Measurements from ENCODE around the gene NEDD8. TPM values are rescaled to one million over a fixed set of nuclear protein-coding genes. Genes with fewer than 3 reads are reported as not detected.

The NEDD8 gene
- total RNA-seq, 1 experiment from 2014 or later, result 214 TPM

DNA sequence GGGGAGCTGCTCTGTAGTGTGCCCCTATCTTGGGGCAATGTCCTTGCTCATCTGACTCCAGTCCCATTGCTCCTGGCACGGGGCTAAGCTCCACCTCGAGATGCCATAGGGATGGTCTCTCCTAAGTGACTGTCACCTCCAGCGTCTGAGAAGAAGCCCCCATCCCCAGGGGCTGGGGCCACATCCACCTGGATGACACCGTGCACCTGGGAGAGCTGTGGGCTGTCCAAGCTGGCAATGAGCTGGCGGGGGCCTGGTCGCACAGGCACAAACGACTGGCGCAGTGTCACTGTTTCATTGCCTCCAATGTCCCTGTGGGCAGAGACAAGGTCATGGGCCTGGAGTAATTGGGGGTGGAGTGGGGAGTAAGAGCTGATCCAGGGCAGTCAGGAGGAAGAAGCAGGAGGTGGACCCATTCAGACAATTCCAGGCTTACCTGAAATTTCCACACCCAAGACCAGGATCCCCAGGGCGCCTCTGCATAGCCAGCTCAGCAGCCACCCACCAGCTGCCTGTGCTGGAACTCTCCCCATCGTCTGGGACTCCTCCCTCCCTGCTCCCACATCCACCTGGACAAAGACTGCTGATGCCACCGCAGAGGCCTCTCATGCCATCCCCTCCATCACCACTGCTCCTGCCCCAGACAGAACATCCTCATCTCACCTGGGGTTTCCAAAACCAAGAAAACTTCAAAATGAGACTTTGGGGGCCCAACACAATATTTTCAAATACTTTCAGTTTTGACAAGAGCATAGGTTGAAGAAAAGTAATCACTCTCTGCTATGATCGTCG, 17.3 kb upstream of the NEDD8 start:
- Histone ChIP-seq H3K23me2 (ENCODE audit: insufficient read length, low read depth, low read length, poor library complexity, severe bottlenecking) (no peaks in the 10 kb centered on the region), H3K27ac (ENCODE audit: insufficient read length, low read depth, low read length) (no peak overlapping the region), H3K9me3 (ENCODE audit: control insufficient read depth, low read depth, low read length) (no peaks in the 10 kb centered on the region), H2BK120ac (ENCODE audit: low read depth, low read length, poor library complexity, severe bottlenecking) (no peak overlapping the region), H2AK5ac (ENCODE audit: insufficient read length, low read length) (no peak overlapping the region), H3K18ac (ENCODE audit: insufficient read length, low read depth, low read length) (no peak overlapping the region), H3K79me2 (ENCODE audit: insufficient read depth, low read length) (no peaks in the 10 kb centered on the region), H3K56ac (ENCODE audit: insufficient read length, low read depth, low read length) (no peak overlapping the region), H3K27me3 (ENCODE audit: insufficient read depth, low read length) (no peaks in the 10 kb centered on the region), H4K5ac (ENCODE audit: insufficient read length, low read depth, low read length) (no peak overlapping the region), H2BK5ac (ENCODE audit: insufficient read length, low read length) (no peak overlapping the region), H3K4me1 (ENCODE audit: insufficient read depth, low read length) (no peaks in the 10 kb centered on the region), H3T11ph (ENCODE audit: low read length) (no peak overlapping the region), H3K23ac (ENCODE audit: insufficient read length, low read depth, low read length) (no peak overlapping the region), H3K14ac (ENCODE audit: insufficient read depth, low read length) (no peak overlapping the region), H2BK20ac (ENCODE audit: low read depth, low read length, poor library complexity, severe bottlenecking) (no peak overlapping the region), H4K20me1 (ENCODE audit: control insufficient read depth, insufficient read depth, insufficient read length) (no peaks in the 10 kb centered on the region), H4K8ac (replicated peaks; ENCODE audit: insufficient read length, low read depth, low read length) (no peak overlapping the region), H3K9ac (ENCODE audit: extremely low read depth, insufficient read length, low read length) (no peak overlapping the region), H3K4ac (ENCODE audit: low read depth, low read length) (no peak overlapping the region), H3K4me2 (ENCODE audit: insufficient read depth, insufficient read length, low read length) (no peak overlapping the region), H2AFZ (ENCODE audit: low read length) (no peak overlapping the region), H2BK15ac (ENCODE audit: low read depth, low read length) (no peak overlapping the region), H3K79me1 (ENCODE audit: insufficient read depth, low read depth, low read length, poor library complexity, severe bottlenecking) (no peaks in the 10 kb centered on the region), H2BK12ac (ENCODE audit: insufficient read length, low read depth, low read length) (no peak overlapping the region), H4K91ac (ENCODE audit: insufficient read length, low read depth, low read length) (no peak overlapping the region)
- no peaks in the 10 kb centered on the region; a peak in 1 of 7 replicates for H3K36me3 Mint-ChIP-seq (ENCODE audit: insufficient read depth in 1 of 3, low read depth in 3 of 3)
- TF ChIP-seq, protein P1, sequence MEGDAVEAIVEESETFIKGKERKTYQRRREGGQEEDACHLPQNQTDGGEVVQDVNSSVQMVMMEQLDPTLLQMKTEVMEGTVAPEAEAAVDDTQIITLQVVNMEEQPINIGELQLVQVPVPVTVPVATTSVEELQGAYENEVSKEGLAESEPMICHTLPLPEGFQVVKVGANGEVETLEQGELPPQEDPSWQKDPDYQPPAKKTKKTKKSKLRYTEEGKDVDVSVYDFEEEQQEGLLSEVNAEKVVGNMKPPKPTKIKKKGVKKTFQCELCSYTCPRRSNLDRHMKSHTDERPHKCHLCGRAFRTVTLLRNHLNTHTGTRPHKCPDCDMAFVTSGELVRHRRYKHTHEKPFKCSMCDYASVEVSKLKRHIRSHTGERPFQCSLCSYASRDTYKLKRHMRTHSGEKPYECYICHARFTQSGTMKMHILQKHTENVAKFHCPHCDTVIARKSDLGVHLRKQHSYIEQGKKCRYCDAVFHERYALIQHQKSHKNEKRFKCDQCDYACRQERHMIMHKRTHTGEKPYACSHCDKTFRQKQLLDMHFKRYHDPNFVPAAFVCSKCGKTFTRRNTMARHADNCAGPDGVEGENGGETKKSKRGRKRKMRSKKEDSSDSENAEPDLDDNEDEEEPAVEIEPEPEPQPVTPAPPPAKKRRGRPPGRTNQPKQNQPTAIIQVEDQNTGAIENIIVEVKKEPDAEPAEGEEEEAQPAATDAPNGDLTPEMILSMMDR (conservative IDR thresholded peaks at IDR 0.05), result no peak
- H3K9me3 Mint-ChIP-seq, result no peaks in the 10 kb centered on the region
- no peak overlapping the region; a peak in 1 of 5 replicates for H3K4me3 Mint-ChIP-seq
- H3K27ac Mint-ChIP-seq, result peak overlapping the region in 1 of 3 experiments; percentile 27; a peak in 1 of 7 replicates
- H3K4me1 Mint-ChIP-seq, result no peaks in the 10 kb centered on the region
- no CpG with 5 or more reads among the region's 13 CpGs for WGBS (ENCODE audit: extremely low coverage, insufficient read length, low lambda C conversion rate)
- DNase-seq, result no peak
- peaks cover 5% of the 10 kb centered on the region; the same call in 1 of the 2 replicates for H3K27me3 Mint-ChIP-seq (ENCODE audit: low read depth)
